ENCODE data around the gene FAM174C. TPM values are rescaled to one million over a fixed set of nuclear protein-coding genes. Genes with fewer than 3 reads are reported as not detected.
"Not testable (repeated sequence)": the region's sequence is repeated elsewhere in the genome, so short reads cannot be mapped to it uniquely, and the experiment has no call there.

Gene FAM174C
- total and polyA plus RNA-seq, 10 donors, result 35.8 to 134 (median 46.6) TPM

DNA sequence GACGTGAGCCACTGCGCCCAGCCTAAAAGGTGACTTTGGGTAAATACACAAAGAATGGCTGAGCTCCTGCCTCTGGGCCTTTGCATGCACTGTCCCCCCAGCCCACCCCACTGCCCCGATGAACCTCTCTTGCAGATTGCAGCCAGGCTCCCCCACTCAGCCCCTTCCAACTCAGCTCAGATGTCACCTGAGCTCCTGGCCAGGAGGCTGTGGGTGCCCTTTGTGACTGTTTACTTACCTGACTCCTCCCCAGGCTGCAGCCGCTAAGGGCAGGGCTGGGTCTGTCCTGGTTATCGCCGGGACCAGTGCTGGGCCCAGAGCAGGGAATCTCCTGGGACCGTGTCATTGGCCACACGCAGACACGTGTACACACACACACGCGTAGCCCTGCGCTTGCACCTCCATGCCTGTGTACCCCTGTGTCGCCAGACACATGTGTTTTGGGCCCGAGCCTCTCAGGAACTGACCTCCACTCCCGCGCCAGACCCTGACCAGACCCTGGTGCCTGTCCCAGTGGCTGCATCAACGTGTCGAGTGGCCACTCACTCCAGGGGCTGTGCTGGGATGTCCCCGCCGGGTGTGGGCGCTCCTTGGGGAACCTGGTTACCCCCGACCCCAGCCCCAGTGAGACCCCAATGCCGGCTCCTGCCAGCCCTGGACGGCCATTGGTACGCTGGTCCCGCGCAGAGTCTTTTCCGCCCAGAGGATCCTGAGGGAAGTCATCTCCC lies 29.0 kb downstream of the FAM174C start:
- no peak overlapping the region for H3K27ac ChIP-seq
- H3K4me1 ChIP-seq, result no peaks in the 10 kb centered on the region
- no peaks in the 10 kb centered on the region for H3K9me3 ChIP-seq
- peak; percentile 62 for DNase-seq
- no peaks in the 10 kb centered on the region for H3K36me3 ChIP-seq
- no peak for TF ChIP-seq POLR2A (IDR thresholded peaks at IDR 0.05)
- TF ChIP-seq, protein P1, sequence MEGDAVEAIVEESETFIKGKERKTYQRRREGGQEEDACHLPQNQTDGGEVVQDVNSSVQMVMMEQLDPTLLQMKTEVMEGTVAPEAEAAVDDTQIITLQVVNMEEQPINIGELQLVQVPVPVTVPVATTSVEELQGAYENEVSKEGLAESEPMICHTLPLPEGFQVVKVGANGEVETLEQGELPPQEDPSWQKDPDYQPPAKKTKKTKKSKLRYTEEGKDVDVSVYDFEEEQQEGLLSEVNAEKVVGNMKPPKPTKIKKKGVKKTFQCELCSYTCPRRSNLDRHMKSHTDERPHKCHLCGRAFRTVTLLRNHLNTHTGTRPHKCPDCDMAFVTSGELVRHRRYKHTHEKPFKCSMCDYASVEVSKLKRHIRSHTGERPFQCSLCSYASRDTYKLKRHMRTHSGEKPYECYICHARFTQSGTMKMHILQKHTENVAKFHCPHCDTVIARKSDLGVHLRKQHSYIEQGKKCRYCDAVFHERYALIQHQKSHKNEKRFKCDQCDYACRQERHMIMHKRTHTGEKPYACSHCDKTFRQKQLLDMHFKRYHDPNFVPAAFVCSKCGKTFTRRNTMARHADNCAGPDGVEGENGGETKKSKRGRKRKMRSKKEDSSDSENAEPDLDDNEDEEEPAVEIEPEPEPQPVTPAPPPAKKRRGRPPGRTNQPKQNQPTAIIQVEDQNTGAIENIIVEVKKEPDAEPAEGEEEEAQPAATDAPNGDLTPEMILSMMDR (IDR thresholded peaks at IDR 0.05 in 8 of 11, conservative IDR thresholded peaks at IDR 0.05 in 3 of 11), result no peak
- TF ChIP-seq POLR2AphosphoS5 (IDR thresholded peaks at IDR 0.05), result no peak
- H3K27me3 ChIP-seq (replicated peaks in 1 of 7), result peaks cover 0 to 10% (median 0%) of the 10 kb centered on the region in 7 donors
- intact Hi-C loops (cut with DNase I; ENCODE audit: low total_unique reads), result no loop called here
- H3K4me3 ChIP-seq, result no peak overlapping the region
- 87 to 94% (median 91%) methylated on average over 13 to 28 of the region's 28 CpGs for WGBS, 5 donors

- 81 to 90% (median 89%) methylated on average over 9 of the region's 9 CpGs for WGBS, 5 donors
- intact Hi-C loops (cut with DNase I; ENCODE audit: low total_unique reads); H3K4me1 ChIP-seq; H3K4me3 ChIP-seq; H3K9me3 ChIP-seq; H3K36me3 ChIP-seq; DNase-seq; H3K27ac ChIP-seq: not testable (repeated sequence)
- peaks cover 0 to 11% (median 0%) of the 10 kb centered on the region in 7 donors for H3K27me3 ChIP-seq (replicated peaks in 1 of 7)
Observed at GRCh38 chr19:1305354-1305753, 30.0 kb downstream of the FAM174C start.

DNA sequence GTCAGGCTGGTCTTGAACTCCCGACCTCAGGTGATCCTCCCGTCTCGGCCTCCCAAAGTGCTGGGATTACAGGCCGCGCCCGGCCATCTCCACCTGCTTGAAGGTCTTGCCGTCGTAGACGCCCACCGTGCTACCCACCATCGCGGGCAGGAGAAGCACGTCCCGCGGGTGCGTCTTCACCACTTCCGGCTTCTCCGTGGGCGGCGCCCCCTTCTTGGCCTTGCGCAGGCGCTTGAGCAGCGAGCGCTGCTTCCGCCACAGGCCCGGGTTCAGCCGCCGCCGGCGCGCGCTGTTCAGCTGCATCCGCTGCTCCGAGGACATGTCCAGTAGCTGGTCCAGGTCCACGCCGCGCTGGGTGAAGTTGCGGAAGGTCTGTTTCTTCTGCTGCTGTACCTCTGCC lies 32.0 kb downstream of the FAM174C start:
- 89 to 93% (median 92%) methylated on average over 27 to 38 of the region's 38 CpGs for WGBS, 5 donors
- intact Hi-C loops (cut with DNase I; ENCODE audit: low total_unique reads), result no loop called here
- TF ChIP-seq POLR2AphosphoS5 (IDR thresholded peaks at IDR 0.05) (no peak), POLR2A (IDR thresholded peaks at IDR 0.05) (no peak)
- TF ChIP-seq, protein P1 (IDR thresholded peaks at IDR 0.05 in 8 of 11, conservative IDR thresholded peaks at IDR 0.05 in 3 of 11), result no peak
- DNase-seq, result no peak
- Histone ChIP-seq H3K9me3 (no peaks in the 10 kb centered on the region), H3K27me3 (replicated peaks in 1 of 7) (peaks cover 0 to 30% (median 0%) of the 10 kb centered on the region in 7 donors), H3K4me3 (no peak overlapping the region), H3K27ac (no peak overlapping the region), H3K36me3 (no peaks in the 10 kb centered on the region), H3K4me1 (no peaks in the 10 kb centered on the region)

DNA sequence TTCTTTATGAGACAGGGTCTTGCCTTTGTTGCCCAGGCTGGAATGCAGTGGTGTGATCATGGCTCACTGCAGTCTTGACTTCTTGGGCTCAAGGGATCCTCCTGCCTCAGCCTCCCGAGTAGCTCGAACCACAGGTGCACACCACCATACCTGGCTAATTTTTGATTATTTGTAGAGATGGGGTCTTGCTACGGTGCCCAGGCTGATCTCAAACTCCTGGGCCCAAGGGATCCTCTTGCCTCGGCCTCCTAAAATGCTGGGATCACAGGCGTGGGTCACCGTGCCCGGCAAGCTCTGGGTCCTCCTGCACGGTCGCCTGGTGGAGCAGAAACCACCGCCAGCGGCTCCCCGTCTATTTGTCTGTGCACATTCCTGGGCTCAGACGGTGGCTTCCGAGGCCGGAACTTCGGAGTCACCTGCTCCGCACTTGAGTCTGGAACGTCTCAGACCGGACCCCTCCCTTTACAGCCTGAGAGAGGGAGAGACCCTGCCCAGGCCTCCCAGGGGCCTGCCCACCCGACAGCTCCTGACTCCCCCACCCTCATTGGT lies 32.5 kb downstream of the FAM174C start:
- no peaks in the 10 kb centered on the region for H3K9me3 ChIP-seq
- no peak for DNase-seq
- H3K4me1 ChIP-seq, result no peaks in the 10 kb centered on the region
- H3K27me3 ChIP-seq (replicated peaks in 1 of 7), result peaks cover 0 to 35% (median 0%) of the 10 kb centered on the region in 7 donors
- intact Hi-C loops (cut with DNase I; ENCODE audit: low total_unique reads), result no loop called here
- 91 to 96% (median 93%) methylated on average over 5 to 20 of the region's 20 CpGs for WGBS, 5 donors
- no peak overlapping the region for H3K4me3 ChIP-seq
- TF ChIP-seq POLR2AphosphoS5 (IDR thresholded peaks at IDR 0.05) (no peak), POLR2A (IDR thresholded peaks at IDR 0.05) (no peak)
- TF ChIP-seq, protein P1 (IDR thresholded peaks at IDR 0.05 in 8 of 11, conservative IDR thresholded peaks at IDR 0.05 in 3 of 11), result no peak
- no peak overlapping the region for H3K27ac ChIP-seq
- H3K36me3 ChIP-seq, result no peaks in the 10 kb centered on the region

Measured in spleen (tissue), 11 donors.